Endothelial cell of hepatic sinusoid (primary cell): ENCODE data around the gene SMARCE1.

Experiments used
- in situ Hi-C: cut with HindIII; loops from 2 replicates; pipeline ENCODE4 v1.10.0; 2017; ENCODE audit warnings: low sequenced_read_pairs

Gene SMARCE1

GRCh38 chr17:40647624-40648383 is at the start of gene SMARCE1:
Gene SMARCE1 (minus strand): TSS chr17:40647818. CDS start chr17:40645802, 2,016 bp downstream.
- in situ Hi-C loops: no loop called here

DNA sequence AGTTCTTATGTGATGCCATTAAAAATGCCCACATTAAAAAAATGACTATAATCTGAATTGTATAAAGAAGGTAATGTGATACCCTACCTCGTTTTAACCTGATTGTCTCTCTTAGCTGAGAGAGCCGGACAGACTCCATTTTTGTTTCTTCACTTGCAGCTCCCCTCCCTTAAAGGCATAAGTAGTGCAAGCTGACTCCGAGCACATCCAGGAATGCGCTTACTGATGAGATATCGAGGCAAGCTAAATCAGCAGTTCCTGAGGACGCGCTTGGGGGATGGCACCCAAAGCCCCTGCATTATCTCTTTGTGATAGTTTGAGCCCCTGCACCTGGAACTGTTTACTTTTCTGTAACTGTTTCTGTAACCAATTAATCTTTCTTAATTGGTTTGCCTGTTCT is 49.7 kb upstream of the SMARCE1 start:
- in situ Hi-C loops: no loop called here

GRCh38 chr17:40696651-40697072 is 49.0 kb upstream of the SMARCE1 start:
- in situ Hi-C loops: no loop called here

DNA sequence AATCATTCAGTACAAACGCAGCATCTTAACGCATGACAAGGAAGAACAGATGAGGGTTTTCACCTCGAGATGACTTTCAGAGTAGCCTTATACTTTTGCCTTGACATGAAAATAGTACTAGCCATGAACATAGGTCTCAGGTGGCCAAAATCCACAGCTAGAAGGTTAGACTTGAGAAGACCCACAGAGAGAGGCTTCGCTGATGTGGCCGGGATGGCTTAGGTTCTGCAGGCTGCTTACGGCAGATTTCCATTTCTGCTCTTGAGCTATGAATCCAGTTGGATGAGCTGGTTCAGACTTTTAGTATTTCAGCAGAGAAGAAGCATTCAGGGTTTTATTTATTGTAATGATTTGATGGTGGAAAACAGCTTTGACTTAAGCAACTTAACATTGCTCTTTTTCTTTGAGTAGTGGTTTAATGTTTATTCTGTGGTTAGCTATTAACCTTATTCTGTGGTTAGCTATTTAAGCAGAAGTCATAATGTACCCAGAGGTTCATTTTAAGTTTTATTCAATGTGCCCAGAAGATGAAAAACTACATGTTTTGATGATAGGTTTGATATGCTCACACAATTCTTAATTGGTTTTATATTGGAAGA is 48.4 kb upstream of the SMARCE1 start:
- in situ Hi-C loops: no loop called here

DNA sequence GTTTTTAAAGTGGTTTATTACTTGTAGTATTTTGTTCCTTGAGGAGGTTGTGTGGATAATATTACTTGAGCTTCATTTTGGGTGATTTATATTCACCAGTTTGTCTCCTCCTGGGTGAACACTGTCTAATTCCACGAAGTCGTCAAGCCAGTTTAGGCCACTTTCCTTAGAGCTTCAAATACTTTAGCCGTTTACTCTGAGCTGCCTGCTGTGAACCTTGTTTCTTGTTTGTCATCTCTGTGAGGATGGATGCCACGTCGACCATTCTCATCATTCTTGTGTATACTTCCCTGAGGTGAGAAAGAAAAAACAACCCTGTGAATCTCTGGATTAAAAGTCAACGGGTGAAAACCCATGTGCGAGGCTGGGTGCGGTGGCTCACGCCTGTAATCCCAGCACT is 47.0 kb upstream of the SMARCE1 start:
- in situ Hi-C loops: no loop called here

DNA sequence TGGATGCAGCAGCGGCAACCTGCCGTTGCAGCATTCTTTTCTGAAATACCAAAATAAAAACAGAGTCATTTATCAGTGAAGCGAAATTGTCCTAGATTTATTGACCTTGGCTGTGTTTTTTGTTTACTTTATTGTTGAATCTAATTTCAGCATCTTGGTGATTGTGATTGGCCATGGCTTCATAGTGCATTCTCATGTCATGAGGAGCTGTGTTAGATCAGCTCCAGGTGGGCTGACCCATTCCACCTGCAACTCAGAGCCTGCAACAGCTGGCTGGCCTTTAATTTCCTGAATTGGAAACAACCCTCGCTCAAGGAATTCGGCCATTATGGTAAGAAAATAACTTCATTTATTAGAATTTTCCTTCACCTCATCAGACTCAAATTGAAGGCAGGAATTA is 39.5 kb upstream of the SMARCE1 start:
- in situ Hi-C loops: no loop called here

DNA sequence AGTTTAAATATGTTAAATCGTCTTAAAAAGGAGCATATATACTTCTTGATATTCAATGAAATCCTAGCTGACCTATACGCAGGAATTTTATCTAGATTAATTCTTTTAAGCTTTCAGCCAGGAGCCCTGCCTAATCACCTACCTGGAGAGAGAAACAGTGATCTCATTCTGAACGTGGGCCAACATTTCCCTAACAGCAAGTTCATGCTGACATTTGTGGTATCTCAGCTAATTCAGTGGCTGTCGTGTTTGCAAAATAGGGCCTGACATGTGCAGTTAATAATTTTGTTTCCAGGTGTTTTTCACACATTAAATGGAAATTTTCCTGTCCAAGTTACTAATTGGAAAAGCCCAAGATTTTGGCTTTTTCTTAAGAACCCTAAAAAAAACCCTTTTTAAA is 38.6 kb upstream of the SMARCE1 start:
- in situ Hi-C loops: no loop called here

- in situ Hi-C loops: no loop called here
Observed at GRCh38 chr17:40680998-40681397, 33.4 kb upstream of the SMARCE1 start.

DNA sequence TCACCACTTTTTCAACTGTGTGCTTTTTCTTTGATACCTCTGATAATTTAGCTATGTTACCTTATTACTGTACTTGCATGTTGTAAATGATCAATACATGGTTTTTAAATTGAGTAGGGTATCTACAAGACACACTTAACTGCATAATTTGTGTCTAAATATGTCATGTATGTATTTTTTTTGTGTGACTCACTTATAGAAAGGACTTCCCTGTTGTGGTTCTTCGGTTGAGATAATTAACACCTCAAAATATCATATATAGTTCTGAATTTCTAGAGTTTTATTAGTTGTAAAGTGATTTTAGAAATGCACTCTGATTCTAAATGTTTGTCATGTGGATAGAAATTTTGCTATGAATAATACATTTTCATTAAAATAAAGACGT is 31.9 kb upstream of the SMARCE1 start:
- in situ Hi-C loops: no loop called here

DNA sequence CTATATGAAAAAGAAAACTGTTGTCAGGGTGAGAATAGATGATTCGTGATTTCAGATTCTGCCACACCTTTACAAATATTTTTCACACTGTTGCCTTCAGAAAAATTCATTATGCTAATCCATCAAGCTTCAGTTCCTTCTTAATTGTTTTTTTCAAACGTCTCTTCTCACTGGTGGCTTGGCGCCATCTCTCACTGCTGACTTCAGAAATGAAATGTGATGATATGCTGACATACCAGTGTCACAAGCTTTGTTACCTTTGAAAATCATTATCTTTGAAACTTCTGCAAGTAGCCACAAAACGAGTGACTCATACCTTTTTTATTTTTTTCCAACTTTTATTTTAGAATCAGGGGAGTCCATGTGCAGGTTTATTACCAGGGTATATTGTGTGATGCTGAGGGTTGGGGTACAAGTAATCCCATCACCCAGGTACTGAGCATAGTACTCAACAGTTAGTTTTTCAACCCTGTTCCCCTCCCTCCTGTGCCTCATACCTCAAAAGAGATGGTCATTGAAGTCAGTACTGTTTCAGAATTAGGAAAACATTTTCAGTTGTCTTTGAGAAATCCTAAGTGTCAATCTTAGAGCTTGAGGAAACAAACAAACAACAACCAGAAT is 31.4 kb upstream of the SMARCE1 start:
- in situ Hi-C loops: no loop called here

DNA sequence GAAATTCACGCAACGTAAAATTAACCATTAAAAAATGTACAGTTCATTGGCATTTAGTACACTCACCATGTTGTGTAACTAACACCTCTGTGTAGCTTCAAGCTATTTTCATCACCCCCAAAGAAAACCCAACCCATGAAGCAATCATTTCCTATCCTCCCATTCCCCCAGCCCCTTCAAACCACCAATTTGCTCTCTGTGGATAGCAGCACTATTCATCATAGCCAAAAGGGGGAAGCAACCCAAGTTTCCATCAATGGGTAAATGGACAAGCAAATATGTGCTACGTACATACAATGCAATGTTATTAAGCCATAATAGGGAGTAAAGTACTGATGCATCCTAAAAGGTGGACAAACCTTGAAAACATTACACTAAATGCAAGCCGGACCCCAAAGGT is 28.3 kb upstream of the SMARCE1 start:
- in situ Hi-C loops: no loop called here

- in situ Hi-C loops: no loop called here
Observed at GRCh38 chr17:40672654-40673053, 25.0 kb upstream of the SMARCE1 start.

- in situ Hi-C loops: no loop called here
Observed at GRCh38 chr17:40671282-40671681, 23.7 kb upstream of the SMARCE1 start.

- in situ Hi-C loops: no loop called here
Observed at GRCh38 chr17:40666331-40666730, 18.7 kb upstream of the SMARCE1 start.

- in situ Hi-C loops: no loop called here
Observed at GRCh38 chr17:40664582-40665333, 17.1 kb upstream of the SMARCE1 start, which contains the start of gene KRT222. Gene KRT222 (minus strand): TSS chr17:40665177. CDS start chr17:40665099, 78 bp downstream.

DNA sequence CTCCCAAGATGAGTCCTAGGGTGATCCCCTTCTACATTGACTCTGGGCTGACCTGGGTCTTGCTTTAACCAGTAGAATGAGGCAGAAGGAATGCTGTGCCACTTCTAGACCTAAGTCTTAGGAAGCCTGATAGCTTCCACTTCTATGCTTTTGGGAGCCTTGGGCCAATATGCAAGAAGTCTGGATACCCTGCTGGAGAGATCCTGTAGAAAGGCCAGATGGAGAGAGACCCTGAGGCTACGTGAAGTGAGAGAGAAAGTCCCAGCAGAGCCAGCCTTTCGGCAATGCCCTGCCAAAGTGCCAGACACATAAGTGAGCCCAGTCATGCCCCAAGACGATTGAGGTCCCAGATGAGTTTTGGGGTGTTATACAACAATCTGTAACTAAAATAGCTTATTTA is 15.6 kb upstream of the SMARCE1 start:
- in situ Hi-C loops: no loop called here

GRCh38 chr17:40659911-40660310 is 12.3 kb upstream of the SMARCE1 start:
- in situ Hi-C loops: no loop called here

DNA sequence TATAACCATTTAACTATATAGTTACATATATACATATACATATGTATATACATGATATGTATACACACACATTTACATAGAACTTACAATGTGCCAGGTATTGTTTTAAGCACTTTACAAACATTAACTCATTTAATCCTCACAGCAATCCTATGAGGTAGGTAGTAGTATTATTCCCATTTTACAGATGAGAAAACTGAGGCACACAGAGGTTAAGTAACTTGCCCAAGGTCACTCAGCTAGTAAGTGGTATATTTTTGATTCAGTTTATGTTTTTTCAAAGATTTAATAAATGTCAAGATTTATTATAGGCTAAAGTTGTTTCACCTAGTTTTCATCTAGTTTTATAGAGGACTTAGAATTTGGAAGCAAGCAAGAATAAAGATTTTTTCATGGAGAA is 10.8 kb upstream of the SMARCE1 start:
- in situ Hi-C loops: no loop called here

- in situ Hi-C loops: no loop called here
Observed at GRCh38 chr17:40651939-40652338, 4.3 kb upstream of the SMARCE1 start.

- in situ Hi-C loops: no loop called here
Observed at GRCh38 chr17:40648384-40648968, 858 bp upstream of the SMARCE1 start.
